ENCODE measurements around the gene EBF3.

GRCh38 chr10:129833468-129833950 is 130.6 kb downstream of the EBF3 start:
- TF ChIP-seq, protein P1, sequence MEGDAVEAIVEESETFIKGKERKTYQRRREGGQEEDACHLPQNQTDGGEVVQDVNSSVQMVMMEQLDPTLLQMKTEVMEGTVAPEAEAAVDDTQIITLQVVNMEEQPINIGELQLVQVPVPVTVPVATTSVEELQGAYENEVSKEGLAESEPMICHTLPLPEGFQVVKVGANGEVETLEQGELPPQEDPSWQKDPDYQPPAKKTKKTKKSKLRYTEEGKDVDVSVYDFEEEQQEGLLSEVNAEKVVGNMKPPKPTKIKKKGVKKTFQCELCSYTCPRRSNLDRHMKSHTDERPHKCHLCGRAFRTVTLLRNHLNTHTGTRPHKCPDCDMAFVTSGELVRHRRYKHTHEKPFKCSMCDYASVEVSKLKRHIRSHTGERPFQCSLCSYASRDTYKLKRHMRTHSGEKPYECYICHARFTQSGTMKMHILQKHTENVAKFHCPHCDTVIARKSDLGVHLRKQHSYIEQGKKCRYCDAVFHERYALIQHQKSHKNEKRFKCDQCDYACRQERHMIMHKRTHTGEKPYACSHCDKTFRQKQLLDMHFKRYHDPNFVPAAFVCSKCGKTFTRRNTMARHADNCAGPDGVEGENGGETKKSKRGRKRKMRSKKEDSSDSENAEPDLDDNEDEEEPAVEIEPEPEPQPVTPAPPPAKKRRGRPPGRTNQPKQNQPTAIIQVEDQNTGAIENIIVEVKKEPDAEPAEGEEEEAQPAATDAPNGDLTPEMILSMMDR (conservative IDR thresholded peaks at IDR 0.05 in 1 of 2, IDR thresholded peaks at IDR 0.05 in 1 of 2; ENCODE audit: extremely low read depth in 1 of 2, insufficient read depth in 1 of 2, low read depth in 1 of 2, low read length in 2 of 2) = no peak
- TF ChIP-seq EZH2 (IDR thresholded peaks at IDR 0.05; ENCODE audit: borderline replicate concordance, low read length) = no peak

All from mammary epithelial cell (primary cell).